GM18507 (cell line): ENCODE data around the gene AMIGO2.

Experiments used
- DNase-seq: peaks from one replicate; pipeline ENCODE4 v3.0.0; 2011; ENCODE audit warnings: low read depth; ENCODE audit not compliant: insufficient read length; ENCODE audit errors: extremely low spot score
- FAIRE-seq: peaks from 2 replicates; lab custom pipeline; 2011; peaks lifted over from hg19 to GRCh38; lab: Jason Lieb, UNC

Gene AMIGO2

GRCh38 chr12:47041327-47041726, 38.4 kb downstream of the AMIGO2 start:
- FAIRE-seq (no peak), DNase-seq (no peak)

- no peak for DNase-seq
- no peak for FAIRE-seq
These were observed 40.0 kb downstream of the AMIGO2 start for GRCh38 chr12:47039756-47040155.

GRCh38 chr12:47039079-47039478, 40.7 kb downstream of the AMIGO2 start:
- no peak for DNase-seq
- no peak for FAIRE-seq

- no peak for FAIRE-seq
- no peak for DNase-seq
These were observed 41.5 kb downstream of the AMIGO2 start for GRCh38 chr12:47038270-47038748.

- no peak for DNase-seq
- FAIRE-seq = no peak
These were observed 44.3 kb downstream of the AMIGO2 start for GRCh38 chr12:47035484-47035883.

- FAIRE-seq (no peak), DNase-seq (no peak)
These were observed 45.1 kb downstream of the AMIGO2 start for GRCh38 chr12:47034661-47035060.

GRCh38 chr12:47033789-47034555, 45.8 kb downstream of the AMIGO2 start:
- DNase-seq (no peak), FAIRE-seq (no peak)

- DNase-seq = no peak
- no peak for FAIRE-seq
These were observed 46.7 kb downstream of the AMIGO2 start for GRCh38 chr12:47033081-47033480.

GRCh38 chr12:47032644-47033043, 47.1 kb downstream of the AMIGO2 start:
- FAIRE-seq (peak; percentile 74), DNase-seq (peak; percentile 3)

GRCh38 chr12:47029903-47030302, 49.9 kb downstream of the AMIGO2 start:
- DNase-seq (no peak), FAIRE-seq (no peak)

- DNase-seq (no peak), FAIRE-seq (no peak)
These were observed 50.6 kb downstream of the AMIGO2 start for GRCh38 chr12:47028981-47029708.

GRCh38 chr12:47028186-47028585, 51.6 kb downstream of the AMIGO2 start:
- FAIRE-seq = no peak
- DNase-seq = no peak
